Measurements from ENCODE around the gene TRAPPC12.

The TRAPPC12 gene

GRCh38 chr2:3411103-3411502 is 31.6 kb downstream of the TRAPPC12 start:
- no peak overlapping the region for H2BK15ac ChIP-seq (replicated peaks; ENCODE audit: low read depth)
- no peak overlapping the region for H3K4ac ChIP-seq (ENCODE audit: low read depth, low read length)
- H3K4me1 ChIP-seq (ENCODE audit: control insufficient read depth, low read depth, low read length), result no peaks in the 10 kb centered on the region
- no peak overlapping the region for H3K27ac ChIP-seq (ENCODE audit: low read depth, low read length)
- H3K4me3 ChIP-seq (ENCODE audit: low read length), result no peak overlapping the region
- H2AK5ac ChIP-seq (ENCODE audit: low read length), result no peak overlapping the region
- no peak overlapping the region for H3K23ac ChIP-seq (ENCODE audit: low read length)
- H3K36me3 ChIP-seq (ENCODE audit: control insufficient read depth, insufficient read depth, low read length), result peaks cover 2% of the 10 kb centered on the region
- no peak overlapping the region for H3K56ac ChIP-seq (ENCODE audit: low read length)
- H3K27me3 ChIP-seq (ENCODE audit: insufficient read depth, low read length, poor library complexity), result no peaks in the 10 kb centered on the region
- H3K18ac ChIP-seq (ENCODE audit: low read length), result no peak overlapping the region
- H4K8ac ChIP-seq (ENCODE audit: low read depth, low read length), result no peak overlapping the region
- H4K5ac ChIP-seq (ENCODE audit: low read length), result no peak overlapping the region
- no CpG with 5 or more reads among the region's 3 CpGs for WGBS (ENCODE audit: extremely low coverage, insufficient coverage, low lambda C conversion rate)
- H3K79me2 ChIP-seq (ENCODE audit: control insufficient read depth, insufficient read depth, low read length), result no peaks in the 10 kb centered on the region
- no peak overlapping the region for H2BK120ac ChIP-seq (ENCODE audit: low read depth, low read length)
- H2BK5ac ChIP-seq (ENCODE audit: low read length), result no peak overlapping the region
- no peak for DNase-seq
- H3K9ac ChIP-seq (ENCODE audit: low read length), result no peak overlapping the region
- H3K4me2 ChIP-seq (ENCODE audit: low read length), result no peak overlapping the region
- no peaks in the 10 kb centered on the region for H3K79me1 ChIP-seq (ENCODE audit: low read length)

- Histone ChIP-seq H3K56ac (ENCODE audit: low read length) (no peak overlapping the region), H3K79me2 (ENCODE audit: control insufficient read depth, insufficient read depth, low read length) (no peaks in the 10 kb centered on the region), H4K8ac (ENCODE audit: low read depth, low read length) (no peak overlapping the region), H3K79me1 (ENCODE audit: low read length) (no peaks in the 10 kb centered on the region), H3K4ac (ENCODE audit: low read depth, low read length) (no peak overlapping the region), H3K27me3 (ENCODE audit: insufficient read depth, low read length, poor library complexity) (no peaks in the 10 kb centered on the region), H3K23ac (ENCODE audit: low read length) (no peak overlapping the region), H2BK120ac (ENCODE audit: low read depth, low read length) (no peak overlapping the region), H2AK5ac (ENCODE audit: low read length) (no peak overlapping the region), H3K4me1 (ENCODE audit: control insufficient read depth, low read depth, low read length) (no peaks in the 10 kb centered on the region), H3K36me3 (ENCODE audit: control insufficient read depth, insufficient read depth, low read length) (peaks cover 2% of the 10 kb centered on the region), H3K27ac (ENCODE audit: low read depth, low read length) (no peak overlapping the region), H2BK15ac (replicated peaks; ENCODE audit: low read depth) (no peak overlapping the region), H3K4me2 (ENCODE audit: low read length) (no peak overlapping the region), H3K9ac (ENCODE audit: low read length) (no peak overlapping the region), H2BK5ac (ENCODE audit: low read length) (no peak overlapping the region), H3K18ac (ENCODE audit: low read length) (no peak overlapping the region), H3K4me3 (ENCODE audit: low read length) (no peak overlapping the region), H4K5ac (ENCODE audit: low read length) (no peak overlapping the region)
- WGBS (ENCODE audit: extremely low coverage, insufficient coverage, low lambda C conversion rate), result no CpG with 5 or more reads among the region's 4 CpGs
- DNase-seq, result no peak
These were observed 34.2 kb downstream of the TRAPPC12 start for GRCh38 chr2:3413697-3414096.

- WGBS (ENCODE audit: extremely low coverage, insufficient coverage, low lambda C conversion rate), result no CpG with 5 or more reads among the region's 25 CpGs
- Histone ChIP-seq H3K27ac (ENCODE audit: low read depth, low read length) (no peak overlapping the region), H3K56ac (ENCODE audit: low read length) (no peak overlapping the region), H3K23ac (ENCODE audit: low read length) (no peak overlapping the region), H2BK5ac (ENCODE audit: low read length) (no peak overlapping the region), H4K5ac (ENCODE audit: low read length) (no peak overlapping the region), H4K8ac (ENCODE audit: low read depth, low read length) (no peak overlapping the region), H3K9ac (ENCODE audit: low read length) (no peak overlapping the region), H3K18ac (ENCODE audit: low read length) (no peak overlapping the region), H3K27me3 (ENCODE audit: insufficient read depth, low read length, poor library complexity) (no peaks in the 10 kb centered on the region), H2BK15ac (replicated peaks; ENCODE audit: low read depth) (no peak overlapping the region), H2AK5ac (ENCODE audit: low read length) (no peak overlapping the region), H3K79me2 (ENCODE audit: control insufficient read depth, insufficient read depth, low read length) (no peaks in the 10 kb centered on the region), H3K4me1 (ENCODE audit: control insufficient read depth, low read depth, low read length) (no peaks in the 10 kb centered on the region), H2BK120ac (ENCODE audit: low read depth, low read length) (no peak overlapping the region), H3K4me3 (ENCODE audit: low read length) (no peak overlapping the region), H3K4ac (ENCODE audit: low read depth, low read length) (no peak overlapping the region), H3K36me3 (ENCODE audit: control insufficient read depth, insufficient read depth, low read length) (peaks cover 2% of the 10 kb centered on the region), H3K4me2 (ENCODE audit: low read length) (no peak overlapping the region), H3K79me1 (ENCODE audit: low read length) (no peaks in the 10 kb centered on the region)
- DNase-seq, result no peak
These were observed 34.8 kb downstream of the TRAPPC12 start for GRCh38 chr2:3414133-3414860.

GRCh38 chr2:3418766-3419404 is 39.4 kb downstream of the TRAPPC12 start:
- Histone ChIP-seq H2BK5ac (ENCODE audit: low read length) (no peak overlapping the region), H3K79me2 (ENCODE audit: control insufficient read depth, insufficient read depth, low read length) (no peaks in the 10 kb centered on the region), H3K4me2 (ENCODE audit: low read length) (no peak overlapping the region), H3K36me3 (ENCODE audit: control insufficient read depth, insufficient read depth, low read length) (peaks cover 2% of the 10 kb centered on the region), H3K56ac (ENCODE audit: low read length) (no peak overlapping the region), H3K27me3 (ENCODE audit: insufficient read depth, low read length, poor library complexity) (no peaks in the 10 kb centered on the region), H3K18ac (ENCODE audit: low read length) (no peak overlapping the region), H4K5ac (ENCODE audit: low read length) (no peak overlapping the region), H3K23ac (ENCODE audit: low read length) (no peak overlapping the region), H3K79me1 (ENCODE audit: low read length) (no peaks in the 10 kb centered on the region), H3K4me1 (ENCODE audit: control insufficient read depth, low read depth, low read length) (no peaks in the 10 kb centered on the region), H2BK120ac (ENCODE audit: low read depth, low read length) (no peak overlapping the region), H2BK15ac (replicated peaks; ENCODE audit: low read depth) (no peak overlapping the region), H3K9ac (ENCODE audit: low read length) (no peak overlapping the region), H3K27ac (ENCODE audit: low read depth, low read length) (no peak overlapping the region), H4K8ac (ENCODE audit: low read depth, low read length) (no peak overlapping the region), H2AK5ac (ENCODE audit: low read length) (no peak overlapping the region), H3K4me3 (ENCODE audit: low read length) (no peak overlapping the region), H3K4ac (ENCODE audit: low read depth, low read length) (no peak overlapping the region)
- no CpG with 5 or more reads among the region's 11 CpGs for WGBS (ENCODE audit: extremely low coverage, insufficient coverage, low lambda C conversion rate)
- no peak for DNase-seq

- Histone ChIP-seq H3K4me1 (ENCODE audit: control insufficient read depth, low read depth, low read length) (no peaks in the 10 kb centered on the region), H2AK5ac (ENCODE audit: low read length) (no peak overlapping the region), H4K5ac (ENCODE audit: low read length) (no peak overlapping the region), H3K27me3 (ENCODE audit: insufficient read depth, low read length, poor library complexity) (no peaks in the 10 kb centered on the region), H2BK120ac (ENCODE audit: low read depth, low read length) (no peak overlapping the region), H3K9ac (ENCODE audit: low read length) (no peak overlapping the region), H3K79me2 (ENCODE audit: control insufficient read depth, insufficient read depth, low read length) (no peaks in the 10 kb centered on the region), H3K23ac (ENCODE audit: low read length) (no peak overlapping the region), H3K36me3 (ENCODE audit: control insufficient read depth, insufficient read depth, low read length) (peaks cover 2% of the 10 kb centered on the region), H4K8ac (ENCODE audit: low read depth, low read length) (no peak overlapping the region), H3K4me2 (ENCODE audit: low read length) (no peak overlapping the region), H3K79me1 (ENCODE audit: low read length) (no peaks in the 10 kb centered on the region), H3K4me3 (ENCODE audit: low read length) (no peak overlapping the region), H2BK5ac (ENCODE audit: low read length) (no peak overlapping the region), H3K4ac (ENCODE audit: low read depth, low read length) (no peak overlapping the region), H3K56ac (ENCODE audit: low read length) (no peak overlapping the region), H3K18ac (ENCODE audit: low read length) (no peak overlapping the region), H3K27ac (ENCODE audit: low read depth, low read length) (no peak overlapping the region), H2BK15ac (replicated peaks; ENCODE audit: low read depth) (no peak overlapping the region)
- DNase-seq, result no peak
- no CpG with 5 or more reads among the region's 13 CpGs for WGBS (ENCODE audit: extremely low coverage, insufficient coverage, low lambda C conversion rate)
These were observed 40.7 kb downstream of the TRAPPC12 start for GRCh38 chr2:3420076-3420768.

Measured in mesendoderm (in vitro differentiated cells).